Endothelial cell of umbilical vein (primary cell): ENCODE measurements around the gene B4GALNT4. TPM values are rescaled to one million over a fixed set of nuclear protein-coding genes. Genes with fewer than 3 reads are reported as not detected.

Experiments
- BruUV-seq: library from RNA; stranded (reverse); fragments of 400-500 nt; replicated peaks from 2 replicates; lab custom pipeline; 2021; lab: Mats Ljungman, UMichigan
- CTCF ChIA-PET: fragments of 300-600, 350-600 bp; sonication (Branson Sonifier 250); formaldehyde crosslinking; loops from one replicate; lab custom pipeline; 2021; ENCODE audit warnings: antibody characterized with exemption, inconsistent platforms; lab: Charles Lee
- POLR2A ChIA-PET: fragments of 300-600, 350-600 bp; sonication (Branson Sonifier 250); formaldehyde crosslinking; loops from one replicate; lab custom pipeline; 2021; ENCODE audit warnings: antibody characterized with exemption, inconsistent platforms; lab: Charles Lee
- DNase-seq: peaks from one replicate; pipeline ENCODE4 v3.0.0-alpha.2; 2011; ENCODE audit warnings: low read depth, low spot score
- FAIRE-seq: peaks from 2 replicates; lab custom pipeline; 2011; peaks lifted over from hg19 to GRCh38; lab: Jason Lieb, UNC
- H2AFZ ChIP-seq: 2 replicates; pipeline ENCODE4 v1.6.0; 2012; ENCODE audit warnings: low read depth, low read length, control low read depth, inconsistent platforms
- H3K27ac ChIP-seq: 2 replicates; pipeline ENCODE4 v1.5.1; 2011; ENCODE audit warnings: low read depth, mild to moderate bottlenecking, control low read depth, low read length, moderate library complexity; ENCODE audit not compliant: insufficient read depth
- H3K27me3 ChIP-seq, 2 experiments: 2 replicates each; pipeline versions ENCODE4 v1.6.0 to v1.6.1; 2011; ENCODE audit warnings: low read length in 2 of 2, mixed read lengths in 1 of 2; ENCODE audit not compliant: control insufficient read depth in 2 of 2, insufficient read depth in 2 of 2
- H3K36me3 ChIP-seq, 2 experiments: 2 replicates in 1 of 2; 3 replicates in 1 of 2; pipeline ENCODE4 v1.5.1; 2011; ENCODE audit warnings: low read length in 2 of 2, mild to moderate bottlenecking in 1 of 2, moderate library complexity in 1 of 2; ENCODE audit not compliant: control insufficient read depth in 2 of 2, insufficient read depth in 2 of 2; ENCODE audit errors: extremely low read depth in 1 of 2
- H3K4me1 ChIP-seq: 3 replicates; pipeline ENCODE4 v1.5.1; 2011; ENCODE audit warnings: mild to moderate bottlenecking, low read length; ENCODE audit not compliant: control insufficient read depth, insufficient read depth; ENCODE audit errors: extremely low read depth
- H3K4me2 ChIP-seq: 2 replicates; pipeline ENCODE4 v1.6.1; 2011; ENCODE audit warnings: low read length, control low read depth, mixed read lengths; ENCODE audit not compliant: insufficient read depth
- H3K4me3 ChIP-seq, 3 experiments: fragments of 200-600 bp in 1 of 3; sonication (generic), shearing (Covaris generic) in 1 of 3; replicated peaks in 1 of 3; 2 replicates each; pipeline ENCODE4 v1.5.1; 2011 to 2016; ENCODE audit warnings: control low read depth in 3 of 3, low read length in 3 of 3, mild to moderate bottlenecking in 2 of 3, inconsistent platforms in 1 of 3, low read depth in 1 of 3, moderate library complexity in 1 of 3; ENCODE audit not compliant: insufficient read depth in 1 of 3
- H3K79me2 ChIP-seq: 2 replicates; pipeline ENCODE4 v1.6.0; 2012; ENCODE audit warnings: low read length, inconsistent platforms; ENCODE audit not compliant: control insufficient read depth, insufficient read depth
- H3K9ac ChIP-seq: replicated peaks from 2 replicates; pipeline ENCODE3; 2011; ENCODE audit warnings: low read length, control low read depth; ENCODE audit not compliant: insufficient read depth; ENCODE audit errors: extremely low read depth
- H3K9me1 ChIP-seq: replicated peaks from 3 replicates; pipeline ENCODE4 v1.6.0; 2011; ENCODE audit warnings: mild to moderate bottlenecking, low read length; ENCODE audit not compliant: control insufficient read depth, insufficient read depth; ENCODE audit errors: extremely low read depth
- H3K9me3 ChIP-seq: replicated peaks from 2 replicates; pipeline ENCODE4 v1.5.1; 2012; ENCODE audit warnings: low read length, inconsistent platforms; ENCODE audit not compliant: control insufficient read depth, insufficient read depth
- H4K20me1 ChIP-seq: replicated peaks from 2 replicates; pipeline ENCODE3; 2011; ENCODE audit warnings: mild to moderate bottlenecking, low read length; ENCODE audit not compliant: control insufficient read depth, insufficient read depth; ENCODE audit errors: extremely low read depth
- EZH2 ChIP-seq: IDR thresholded peaks from 2 replicates; pipeline ENCODE4 v1.6.1; 2012; ENCODE audit warnings: borderline replicate concordance, low read depth, mild to moderate bottlenecking, moderate library complexity, low read length, inconsistent platforms; ENCODE audit not compliant: severe bottlenecking
- FOS ChIP-seq: IDR thresholded peaks from 2 replicates; pipeline ENCODE4 v1.6.1; 2011; ENCODE audit warnings: mild to moderate bottlenecking, low read length, moderate library complexity, borderline replicate concordance; ENCODE audit not compliant: insufficient read depth
- GATA2 ChIP-seq: IDR thresholded peaks from 2 replicates; pipeline ENCODE4 v1.7.0; 2011; ENCODE audit warnings: low read depth, mild to moderate bottlenecking, moderate library complexity, mixed read lengths, low read length; ENCODE audit not compliant: insufficient read length, insufficient read depth
- JUN ChIP-seq: IDR thresholded peaks from 2 replicates; pipeline ENCODE4 v1.6.1; 2011; ENCODE audit warnings: borderline replicate concordance, low read depth; ENCODE audit not compliant: insufficient read length, insufficient read depth
- MAX ChIP-seq: IDR thresholded peaks from 2 replicates; pipeline ENCODE4 v1.6.1; 2011; ENCODE audit not compliant: insufficient read depth, insufficient read length
- MYC ChIP-seq: IDR thresholded peaks from one replicate; pipeline ENCODE4 v1.6.1; 2011; ENCODE audit warnings: mild to moderate bottlenecking, low read depth, low read length
- POLR2A ChIP-seq: IDR thresholded peaks from 2 replicates; pipeline ENCODE4 v1.6.1; 2012; ENCODE audit warnings: low read depth, mild to moderate bottlenecking, control low read depth, low read length
- POLR2AphosphoS5 ChIP-seq: IDR thresholded peaks from 2 replicates; pipeline ENCODE4 v1.6.1; 2012; ENCODE audit warnings: low read depth, mild to moderate bottlenecking, control low read depth, low read length, moderate library complexity; ENCODE audit not compliant: insufficient read depth
- dilution Hi-C: fragments of 300-500 bp; cut with MboI; formaldehyde crosslinking; loops from one replicate; pipeline ENCODE4 v1.15.0; 2019; ENCODE audit warnings: low sequenced_read_pairs; ENCODE audit not compliant: extremely low pct_ligation_motif_present
- intact Hi-C: fragments of 100-400 bp; cut with micrococcal nuclease; formaldehyde crosslinking; loops from one replicate; pipeline ENCODE4 v1.10.0; 2022
- polyA plus RNA-seq, 4 experiments: library from polyadenylated mRNA; depleted of rRNA in 3 of 4; stranded (reverse) in 3 of 4; unstranded in 1 of 4; fragments of >200 nt; gene quantifications; 2 replicates each; pipeline versions ENCODE4 v1.2.1 to v1.2.3, GENCODE V29; 2011 to 2012; ENCODE audit warnings: missing spikeins in 1 of 4
- total RNA-seq: library from RNA; stranded (reverse); gene quantifications from 2 replicates; pipeline ENCODE4 v1.2.3, GENCODE V29; 2021
- TF ChIP-seq, protein P1 (sequence below), 2 donors: IDR thresholded peaks; 1 replicate in 1 of 2; 2 replicates in 1 of 2; pipeline ENCODE4 v1.5.1; 2011; ENCODE audit warnings: low read length in 2 of 2, mild to moderate bottlenecking in 2 of 2, moderate library complexity in 2 of 2, control low read depth in 1 of 2, inconsistent platforms in 1 of 2, low read depth in 1 of 2; ENCODE audit not compliant: insufficient read depth in 1 of 2; ENCODE audit errors: extremely low read depth in 1 of 2

B4GALNT4 gene
- total and polyA plus RNA-seq, 2 donors (not counting 3 experiments of a cell fraction or from before 2014, with no cell fraction given): 9.2 to 9.6 TPM

DNA sequence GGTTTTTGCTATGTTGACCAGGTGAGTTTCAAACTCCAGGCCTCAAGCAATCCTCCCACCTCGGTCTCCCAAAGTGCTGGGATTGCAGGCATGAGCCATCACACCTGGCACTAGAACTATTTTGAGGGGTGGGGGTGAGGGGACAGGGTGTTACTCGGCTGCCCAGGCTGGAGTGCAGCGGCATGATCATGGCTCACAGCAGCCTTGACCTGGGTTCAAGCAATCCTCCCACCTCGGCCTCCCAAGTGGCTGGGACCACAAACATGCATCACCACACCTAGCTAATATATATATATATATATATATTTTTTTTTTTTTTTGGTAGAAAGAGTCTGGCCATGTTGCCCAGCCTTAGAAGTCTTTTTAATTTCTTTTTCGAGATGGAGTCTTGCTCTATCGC lies 31.6 kb upstream of the B4GALNT4 start:
- dilution Hi-C loops: no loop called here
- POLR2A ChIA-PET: no interaction called here
- no peak for FAIRE-seq

More for the DNA sequence above, 31.6 kb upstream of the B4GALNT4 start:
- Histone ChIP-seq H3K4me3 (no peak overlapping the region), H4K20me1 (no peaks in the 10 kb centered on the region), H3K27ac (no peak overlapping the region), H2AFZ (no peak overlapping the region), H3K9ac (no peak overlapping the region), H3K9me3 (no peaks in the 10 kb centered on the region), H3K79me2 (no peaks in the 10 kb centered on the region), H3K27me3 (peaks cover 0 to 3% of the 10 kb centered on the region in 2 experiments), H3K4me1 (peaks cover 15% of the 10 kb centered on the region), H3K36me3 (no peaks in the 10 kb centered on the region), H3K4me2 (no peak overlapping the region), H3K9me1 (no peaks in the 10 kb centered on the region)
- CTCF ChIA-PET: no interaction called here
- DNase-seq: no peak
- TF ChIP-seq POLR2AphosphoS5: no peak
- no peak for TF ChIP-seq GATA2
- TF ChIP-seq, protein P1, sequence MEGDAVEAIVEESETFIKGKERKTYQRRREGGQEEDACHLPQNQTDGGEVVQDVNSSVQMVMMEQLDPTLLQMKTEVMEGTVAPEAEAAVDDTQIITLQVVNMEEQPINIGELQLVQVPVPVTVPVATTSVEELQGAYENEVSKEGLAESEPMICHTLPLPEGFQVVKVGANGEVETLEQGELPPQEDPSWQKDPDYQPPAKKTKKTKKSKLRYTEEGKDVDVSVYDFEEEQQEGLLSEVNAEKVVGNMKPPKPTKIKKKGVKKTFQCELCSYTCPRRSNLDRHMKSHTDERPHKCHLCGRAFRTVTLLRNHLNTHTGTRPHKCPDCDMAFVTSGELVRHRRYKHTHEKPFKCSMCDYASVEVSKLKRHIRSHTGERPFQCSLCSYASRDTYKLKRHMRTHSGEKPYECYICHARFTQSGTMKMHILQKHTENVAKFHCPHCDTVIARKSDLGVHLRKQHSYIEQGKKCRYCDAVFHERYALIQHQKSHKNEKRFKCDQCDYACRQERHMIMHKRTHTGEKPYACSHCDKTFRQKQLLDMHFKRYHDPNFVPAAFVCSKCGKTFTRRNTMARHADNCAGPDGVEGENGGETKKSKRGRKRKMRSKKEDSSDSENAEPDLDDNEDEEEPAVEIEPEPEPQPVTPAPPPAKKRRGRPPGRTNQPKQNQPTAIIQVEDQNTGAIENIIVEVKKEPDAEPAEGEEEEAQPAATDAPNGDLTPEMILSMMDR (IDR thresholded peaks at IDR 0.05; ENCODE audit: extremely low read depth in 1 of 2, insufficient read depth in 1 of 2, low read depth in 1 of 2, low read length in 2 of 2): no peak
- no peak for TF ChIP-seq JUN
- no peak for TF ChIP-seq EZH2
- no peak for TF ChIP-seq FOS
- TF ChIP-seq MAX: no peak
- no peak for TF ChIP-seq POLR2A
- no peak for TF ChIP-seq MYC
- intact Hi-C loops: no loop called here
- BruUV-seq: no TSS peak
